GM23338 (cell line): Measurements from ENCODE around the gene PRDM7. TPM values are rescaled to one million over a fixed set of nuclear protein-coding genes. Genes with fewer than 3 reads are reported as not detected.
"Not testable (repeated sequence)": the region's sequence is repeated elsewhere in the genome, so short reads cannot be mapped to it uniquely, and the experiment has no call there.

Experiments used
- ATAC-seq: fragments of 200-7000 bp; cut with Tn5 transposase; 3 replicates; pipeline ENCODE4 v1.9.1; 2020
- DNase-seq: peaks from one replicate; pipeline ENCODE4 v3.0.0-alpha.2; 2015; ENCODE audit warnings: low spot score
- H2AFZ ChIP-seq: fragments of 200-600 bp; sonication (generic); 2 replicates; pipeline ENCODE4 v1.8.0; 2016; ENCODE audit warnings: antibody characterized with exemption, mild to moderate bottlenecking, moderate library complexity
- H3F3A ChIP-seq: fragments of 200-600 bp; sonication (generic); replicated peaks from 2 replicates; pipeline ENCODE4 v1.8.0; 2017; ENCODE audit warnings: antibody characterized with exemption, mixed run types, low read depth
- H3K27ac ChIP-seq: fragments of 200-600 bp; sonication (generic); 2 replicates; pipeline ENCODE4 v1.6.1; 2016; ENCODE audit warnings: low read depth
- H3K27me3 ChIP-seq: fragments of 200-600 bp; sonication (generic); 2 replicates; pipeline ENCODE4 v1.8.0; 2016; ENCODE audit warnings: mild to moderate bottlenecking, mixed run types, moderate library complexity; ENCODE audit not compliant: insufficient read depth
- H3K36me3 ChIP-seq: fragments of 200-600 bp; sonication (generic); 2 replicates; pipeline ENCODE4 v1.8.0; 2016; ENCODE audit warnings: mild to moderate bottlenecking; ENCODE audit not compliant: insufficient read depth
- H3K4me1 ChIP-seq: fragments of 200-600 bp; sonication (generic); 2 replicates; pipeline ENCODE4 v1.8.0; 2016; ENCODE audit warnings: mild to moderate bottlenecking, moderate library complexity; ENCODE audit not compliant: insufficient read depth
- H3K4me2 ChIP-seq: fragments of 200-600 bp; sonication (generic); 2 replicates; pipeline ENCODE4 v1.7.1; 2017; ENCODE audit warnings: mixed run types
- H3K4me3 ChIP-seq: fragments of 200-600 bp; sonication (generic); 2 replicates; pipeline ENCODE4 v1.6.1; 2016; ENCODE audit warnings: mixed run types
- H3K79me2 ChIP-seq: fragments of 200-600 bp; sonication (generic); replicated peaks from 2 replicates; pipeline ENCODE4 v1.8.0; 2017; ENCODE audit warnings: mild to moderate bottlenecking; ENCODE audit not compliant: insufficient read depth
- H3K9me2 ChIP-seq: fragments of 200-600 bp; sonication (generic); 2 replicates; pipeline ENCODE4 v1.8.0; 2017; ENCODE audit not compliant: insufficient read depth
- H4K20me1 ChIP-seq: fragments of 200-600 bp; sonication (generic); replicated peaks from 2 replicates; pipeline ENCODE4 v1.8.0; 2017; ENCODE audit warnings: mild to moderate bottlenecking; ENCODE audit not compliant: insufficient read depth
- H3K27ac Mint-ChIP-seq: 2 replicates; pipeline ENCODE4 v1.8.0; 2020; ENCODE audit warnings: inconsistent platforms, mild to moderate bottlenecking, moderate library complexity, mixed read lengths
- H3K27me3 Mint-ChIP-seq: 3 replicates; pipeline ENCODE4 v1.8.0; 2022; ENCODE audit warnings: low read depth, mild to moderate bottlenecking, moderate library complexity, mixed read lengths, inconsistent platforms; ENCODE audit not compliant: insufficient read depth, poor library complexity
- H3K36me3 Mint-ChIP-seq: 3 replicates; pipeline ENCODE4 v1.8.0; 2021; ENCODE audit warnings: low read depth, mild to moderate bottlenecking, inconsistent platforms, moderate library complexity, mixed read lengths
- H3K4me1 Mint-ChIP-seq: 3 replicates; pipeline ENCODE4 v1.8.0; 2020; ENCODE audit warnings: mild to moderate bottlenecking, inconsistent platforms, mixed read lengths
- H3K4me3 Mint-ChIP-seq: 3 replicates; pipeline ENCODE4 v1.8.0; 2021; ENCODE audit warnings: moderate library complexity, mild to moderate bottlenecking, inconsistent platforms, mixed read lengths
- H3K9me3 Mint-ChIP-seq: 3 replicates; pipeline ENCODE4 v1.8.0; 2020; ENCODE audit warnings: moderate library complexity, mild to moderate bottlenecking, inconsistent platforms, mixed read lengths
- CREB1 ChIP-seq: fragments of 250-450 bp; sonication (Bioruptor Pico); IDR thresholded peaks from 2 replicates; pipeline ENCODE4 v1.5.0; 2020; ENCODE audit warnings: low read depth, mild to moderate bottlenecking, moderate library complexity
- REST ChIP-seq: IDR thresholded peaks from one replicate; pipeline ENCODE4 v1.6.1; 2018; ENCODE audit warnings: antibody characterized with exemption; ENCODE audit not compliant: unreplicated experiment
- ZNF114 ChIP-seq: fragments of 250-450 bp; sonication (Bioruptor Pico); IDR thresholded peaks from 2 replicates; pipeline ENCODE4 v1.5.0; 2020; ENCODE audit warnings: mild to moderate bottlenecking, moderate library complexity
- ZNF331 ChIP-seq: fragments of 250-450 bp; sonication (Bioruptor Pico); IDR thresholded peaks from 2 replicates; pipeline ENCODE4 v1.5.0; 2020; ENCODE audit warnings: low read depth, mild to moderate bottlenecking, moderate library complexity
- polyA plus RNA-seq: library from polyadenylated mRNA; unstranded; fragments of >200 nt; fragmentation: Nextera tagmentation; extraction: Ambion mirVana; gene quantifications from 2 replicates; pipeline ENCODE4 v1.2.1, GENCODE V29; 2016
- total RNA-seq: library from RNA; depleted of rRNA; stranded (reverse); fragments of >200 nt; shearing (Covaris generic); gene quantifications from 2 replicates; pipeline ENCODE4 v1.2.3, GENCODE V29; 2014
- TF ChIP-seq, protein P1 (sequence below): fragments of 250-450 bp; sonication (Bioruptor Pico); IDR thresholded peaks from 2 replicates; pipeline ENCODE4 v1.5.0; 2020; ENCODE audit warnings: mild to moderate bottlenecking, moderate library complexity

PRDM7 gene
- total and polyA plus RNA-seq, 2 experiments from 2014 or later = 0.08 TPM; not detected in 1

DNA sequence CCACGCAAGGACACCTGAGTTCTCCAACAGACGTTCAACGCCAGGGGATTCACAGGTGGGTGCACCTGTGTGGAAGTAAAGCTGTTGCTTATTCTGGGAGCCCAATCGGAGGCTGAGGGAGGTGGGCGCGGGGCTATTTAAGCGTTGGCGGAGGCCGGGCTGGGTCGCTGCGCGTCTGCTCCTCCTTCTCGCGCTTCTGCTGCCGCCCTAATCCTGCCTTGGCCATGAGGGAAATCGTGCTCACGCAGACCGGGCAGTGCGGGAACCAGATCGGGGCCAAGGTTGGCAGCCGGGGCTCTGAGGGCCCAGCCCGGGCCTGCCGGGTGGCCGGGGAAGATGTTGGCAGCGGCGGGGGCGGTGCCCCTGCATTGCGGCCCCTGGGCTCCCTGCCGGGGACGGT, 16.7 kb upstream of the PRDM7 start:
- ATAC-seq, H3K4me3 ChIP-seq, H3K9me2 ChIP-seq, H3K4me2 ChIP-seq, H3K27ac Mint-ChIP-seq, H3K4me1 ChIP-seq, H3K36me3 ChIP-seq, H3K27ac ChIP-seq, H3K27me3 Mint-ChIP-seq, H3F3A ChIP-seq, DNase-seq, H3K9me3 Mint-ChIP-seq, H2AFZ ChIP-seq, H4K20me1 ChIP-seq, H3K27me3 ChIP-seq, H3K4me3 Mint-ChIP-seq, H3K36me3 Mint-ChIP-seq, H3K79me2 ChIP-seq: not testable (repeated sequence)
- peaks cover 13% of the 10 kb centered on the region for H3K4me1 Mint-ChIP-seq

GRCh38 chr16:90092781-90093180, 15.7 kb upstream of the PRDM7 start:
- H3K27me3 ChIP-seq, H3K79me2 ChIP-seq, H3K27me3 Mint-ChIP-seq, H3K27ac Mint-ChIP-seq, H4K20me1 ChIP-seq, H3K36me3 ChIP-seq, H3K36me3 Mint-ChIP-seq, H2AFZ ChIP-seq, H3K4me3 Mint-ChIP-seq, H3F3A ChIP-seq, DNase-seq, ATAC-seq, H3K4me3 ChIP-seq, H3K27ac ChIP-seq, H3K9me2 ChIP-seq, H3K4me1 ChIP-seq, H3K9me3 Mint-ChIP-seq, H3K4me2 ChIP-seq: not testable (repeated sequence)
- peaks cover 13% of the 10 kb centered on the region for H3K4me1 Mint-ChIP-seq

DNA sequence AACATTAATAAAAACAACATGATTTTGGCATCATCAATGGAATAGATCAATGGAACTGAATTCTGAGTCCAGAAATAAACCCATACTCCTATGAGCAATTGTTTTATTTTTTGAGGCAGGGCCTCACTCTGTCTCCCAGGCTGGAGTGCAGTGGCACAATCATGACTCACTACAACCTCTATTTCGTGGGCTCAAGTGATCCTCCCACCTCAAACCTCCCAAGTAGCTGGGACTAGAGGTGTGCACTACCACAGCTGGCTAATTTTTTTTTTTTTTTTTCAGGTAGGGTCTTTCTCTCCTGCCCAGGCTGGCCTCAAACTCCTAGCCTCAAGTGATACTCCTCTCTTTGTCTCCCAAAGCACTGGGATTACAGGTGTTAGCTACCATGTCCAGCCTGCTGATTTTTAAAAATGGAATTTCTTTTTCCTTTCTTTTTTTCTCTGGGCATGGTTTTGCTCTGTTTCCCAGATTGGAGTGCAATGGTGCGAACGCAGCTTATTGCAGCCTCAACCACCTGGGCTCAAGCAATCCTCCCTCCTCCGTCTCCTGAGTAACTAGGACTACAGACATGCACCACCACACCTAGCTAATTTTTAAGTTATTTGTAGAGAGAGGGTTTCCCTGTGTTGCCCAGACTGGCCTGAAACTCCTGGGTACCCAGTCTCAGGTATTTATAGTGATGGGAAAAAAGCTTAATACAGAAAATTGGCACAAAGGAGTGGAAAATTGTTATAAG, 7.3 kb upstream of the PRDM7 start:
- no peak overlapping the region for H3K27ac Mint-ChIP-seq
- H3K4me3 Mint-ChIP-seq = no peak overlapping the region
- no peak for DNase-seq
- no peaks in the 10 kb centered on the region; the same call in 2 of the 3 replicates for H3K36me3 Mint-ChIP-seq
- no peak for ATAC-seq
- no peaks in the 10 kb centered on the region for H3K36me3 ChIP-seq
- H3K4me3 ChIP-seq = no peak overlapping the region
- H3K4me1 Mint-ChIP-seq = no peaks in the 10 kb centered on the region
- no peaks in the 10 kb centered on the region for H3K79me2 ChIP-seq
- H3F3A ChIP-seq = no peaks in the 10 kb centered on the region
- peaks cover 17% of the 10 kb centered on the region for H3K27me3 Mint-ChIP-seq
- peaks cover 7% of the 10 kb centered on the region; the same call in 1 of the 2 replicates for H3K27me3 ChIP-seq
- no peak overlapping the region for H3K4me2 ChIP-seq
- peaks cover 4% of the 10 kb centered on the region; the same call in 1 of the 3 replicates for H3K9me3 Mint-ChIP-seq
- H3K4me1 ChIP-seq = no peaks in the 10 kb centered on the region
- H3K9me2 ChIP-seq = no peaks in the 10 kb centered on the region
- no peak overlapping the region for H2AFZ ChIP-seq
- no peak overlapping the region for H3K27ac ChIP-seq
- H4K20me1 ChIP-seq = no peaks in the 10 kb centered on the region
- TF ChIP-seq REST (no peak), ZNF114 (CRISPR knock-in tag) (no peak), ZNF331 (CRISPR knock-in tag) (no peak), CREB1 (CRISPR knock-in tag) (no peak)
- TF ChIP-seq, protein P1, sequence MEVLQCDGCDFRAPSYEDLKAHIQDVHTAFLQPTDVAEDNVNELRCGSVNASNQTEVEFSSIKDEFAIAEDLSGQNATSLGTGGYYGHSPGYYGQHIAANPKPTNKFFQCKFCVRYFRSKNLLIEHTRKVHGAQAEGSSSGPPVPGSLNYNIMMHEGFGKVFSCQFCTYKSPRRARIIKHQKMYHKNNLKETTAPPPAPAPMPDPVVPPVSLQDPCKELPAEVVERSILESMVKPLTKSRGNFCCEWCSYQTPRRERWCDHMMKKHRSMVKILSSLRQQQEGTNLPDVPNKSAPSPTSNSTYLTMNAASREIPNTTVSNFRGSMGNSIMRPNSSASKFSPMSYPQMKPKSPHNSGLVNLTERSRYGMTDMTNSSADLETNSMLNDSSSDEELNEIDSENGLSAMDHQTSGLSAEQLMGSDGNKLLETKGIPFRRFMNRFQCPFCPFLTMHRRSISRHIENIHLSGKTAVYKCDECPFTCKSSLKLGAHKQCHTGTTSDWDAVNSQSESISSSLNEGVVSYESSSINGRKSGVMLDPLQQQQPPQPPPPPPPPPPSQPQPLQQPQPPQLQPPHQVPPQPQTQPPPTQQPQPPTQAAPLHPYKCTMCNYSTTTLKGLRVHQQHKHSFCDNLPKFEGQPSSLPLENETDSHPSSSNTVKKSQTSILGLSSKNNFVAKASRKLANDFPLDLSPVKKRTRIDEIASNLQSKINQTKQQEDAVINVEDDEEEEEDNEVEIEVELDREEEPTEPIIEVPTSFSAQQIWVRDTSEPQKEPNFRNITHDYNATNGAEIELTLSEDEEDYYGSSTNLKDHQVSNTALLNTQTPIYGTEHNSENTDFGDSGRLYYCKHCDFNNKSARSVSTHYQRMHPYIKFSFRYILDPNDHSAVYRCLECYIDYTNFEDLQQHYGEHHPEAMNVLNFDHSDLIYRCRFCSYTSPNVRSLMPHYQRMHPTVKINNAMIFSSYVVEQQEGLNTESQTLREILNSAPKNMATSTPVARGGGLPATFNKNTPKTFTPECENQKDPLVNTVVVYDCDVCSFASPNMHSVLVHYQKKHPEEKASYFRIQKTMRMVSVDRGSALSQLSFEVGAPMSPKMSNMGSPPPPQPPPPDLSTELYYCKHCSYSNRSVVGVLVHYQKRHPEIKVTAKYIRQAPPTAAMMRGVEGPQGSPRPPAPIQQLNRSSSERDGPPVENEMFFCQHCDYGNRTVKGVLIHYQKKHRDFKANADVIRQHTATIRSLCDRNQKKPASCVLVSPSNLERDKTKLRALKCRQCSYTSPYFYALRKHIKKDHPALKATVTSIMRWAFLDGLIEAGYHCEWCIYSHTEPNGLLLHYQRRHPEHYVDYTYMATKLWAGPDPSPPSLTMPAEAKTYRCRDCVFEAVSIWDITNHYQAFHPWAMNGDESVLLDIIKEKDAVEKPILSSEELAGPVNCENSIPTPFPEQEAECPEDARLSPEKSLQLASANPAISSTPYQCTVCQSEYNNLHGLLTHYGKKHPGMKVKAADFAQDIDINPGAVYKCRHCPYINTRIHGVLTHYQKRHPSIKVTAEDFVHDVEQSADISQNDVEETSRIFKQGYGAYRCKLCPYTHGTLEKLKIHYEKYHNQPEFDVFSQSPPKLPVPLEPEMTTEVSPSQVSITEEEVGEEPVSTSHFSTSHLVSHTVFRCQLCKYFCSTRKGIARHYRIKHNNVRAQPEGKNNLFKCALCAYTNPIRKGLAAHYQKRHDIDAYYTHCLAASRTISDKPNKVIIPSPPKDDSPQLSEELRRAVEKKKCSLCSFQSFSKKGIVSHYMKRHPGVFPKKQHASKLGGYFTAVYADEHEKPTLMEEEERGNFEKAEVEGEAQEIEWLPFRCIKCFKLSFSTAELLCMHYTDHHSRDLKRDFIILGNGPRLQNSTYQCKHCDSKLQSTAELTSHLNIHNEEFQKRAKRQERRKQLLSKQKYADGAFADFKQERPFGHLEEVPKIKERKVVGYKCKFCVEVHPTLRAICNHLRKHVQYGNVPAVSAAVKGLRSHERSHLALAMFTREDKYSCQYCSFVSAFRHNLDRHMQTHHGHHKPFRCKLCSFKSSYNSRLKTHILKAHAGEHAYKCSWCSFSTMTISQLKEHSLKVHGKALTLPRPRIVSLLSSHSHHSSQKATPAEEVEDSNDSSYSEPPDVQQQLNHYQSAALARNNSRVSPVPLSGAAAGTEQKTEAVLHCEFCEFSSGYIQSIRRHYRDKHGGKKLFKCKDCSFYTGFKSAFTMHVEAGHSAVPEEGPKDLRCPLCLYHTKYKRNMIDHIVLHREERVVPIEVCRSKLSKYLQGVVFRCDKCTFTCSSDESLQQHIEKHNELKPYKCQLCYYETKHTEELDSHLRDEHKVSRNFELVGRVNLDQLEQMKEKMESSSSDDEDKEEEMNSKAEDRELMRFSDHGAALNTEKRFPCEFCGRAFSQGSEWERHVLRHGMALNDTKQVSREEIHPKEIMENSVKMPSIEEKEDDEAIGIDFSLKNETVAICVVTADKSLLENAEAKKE (CRISPR knock-in tag) = no peak
